B cell (primary cell): Measurements from ENCODE around the gene ZNF718.

Source experiments
- EZH2 ChIP-seq: IDR thresholded peaks from 2 replicates; pipeline ENCODE4 v1.6.1; 2012; ENCODE audit warnings: borderline replicate concordance, low read depth, mild to moderate bottlenecking, moderate library complexity, low read length; ENCODE audit not compliant: insufficient read depth, poor library complexity, severe bottlenecking
- TF ChIP-seq, protein P1 (sequence below): fragments of 200-600 bp; IDR thresholded peaks from one replicate; pipeline ENCODE4 v1.8.0; 2022; ENCODE audit warnings: antibody characterized with exemption, mild to moderate bottlenecking

DNA sequence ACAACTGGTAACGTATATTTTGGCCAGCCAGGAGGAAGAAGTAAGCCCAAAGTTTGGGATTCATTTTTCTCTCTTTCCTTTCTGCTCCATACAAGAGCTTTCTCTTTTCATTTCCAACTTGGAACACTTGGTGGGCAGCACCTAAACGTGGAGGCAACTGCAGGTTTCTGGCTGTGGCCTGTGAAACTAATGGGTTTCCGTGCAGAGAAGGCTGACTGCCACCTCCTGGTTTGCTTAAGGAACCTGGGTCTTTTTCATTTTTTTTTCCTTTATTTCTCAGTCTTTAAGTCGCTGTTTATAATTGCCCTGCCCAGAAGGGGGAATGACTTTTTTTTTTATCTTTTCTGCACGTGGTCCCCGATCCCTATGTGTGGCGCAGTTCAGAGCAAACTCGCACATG lies 15.4 kb downstream of the ZNF718 start:
- TF ChIP-seq, protein P1, sequence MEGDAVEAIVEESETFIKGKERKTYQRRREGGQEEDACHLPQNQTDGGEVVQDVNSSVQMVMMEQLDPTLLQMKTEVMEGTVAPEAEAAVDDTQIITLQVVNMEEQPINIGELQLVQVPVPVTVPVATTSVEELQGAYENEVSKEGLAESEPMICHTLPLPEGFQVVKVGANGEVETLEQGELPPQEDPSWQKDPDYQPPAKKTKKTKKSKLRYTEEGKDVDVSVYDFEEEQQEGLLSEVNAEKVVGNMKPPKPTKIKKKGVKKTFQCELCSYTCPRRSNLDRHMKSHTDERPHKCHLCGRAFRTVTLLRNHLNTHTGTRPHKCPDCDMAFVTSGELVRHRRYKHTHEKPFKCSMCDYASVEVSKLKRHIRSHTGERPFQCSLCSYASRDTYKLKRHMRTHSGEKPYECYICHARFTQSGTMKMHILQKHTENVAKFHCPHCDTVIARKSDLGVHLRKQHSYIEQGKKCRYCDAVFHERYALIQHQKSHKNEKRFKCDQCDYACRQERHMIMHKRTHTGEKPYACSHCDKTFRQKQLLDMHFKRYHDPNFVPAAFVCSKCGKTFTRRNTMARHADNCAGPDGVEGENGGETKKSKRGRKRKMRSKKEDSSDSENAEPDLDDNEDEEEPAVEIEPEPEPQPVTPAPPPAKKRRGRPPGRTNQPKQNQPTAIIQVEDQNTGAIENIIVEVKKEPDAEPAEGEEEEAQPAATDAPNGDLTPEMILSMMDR: no peak
- TF ChIP-seq EZH2: no peak
